Karpas-422 (cell line): ENCODE results near the gene TRAF3. TPM values are rescaled to one million over a fixed set of nuclear protein-coding genes. Genes with fewer than 3 reads are reported as not detected.
"Not testable (repeated sequence)": the region's sequence is repeated elsewhere in the genome, so short reads cannot be mapped to it uniquely, and the experiment has no call there.

ENCODE experiments used
- DNase-seq: peaks from one replicate; pipeline ENCODE4 v3.0.0-alpha.2; 2015
- H2AFZ ChIP-seq: fragments of 200-600 bp; sonication (generic); 2 replicates; pipeline ENCODE4 v1.6.1; 2014; ENCODE audit warnings: antibody characterized with exemption, low read length, mixed read lengths
- H3K27ac ChIP-seq: fragments of 200-600 bp; sonication (generic); 2 replicates; pipeline ENCODE4 v1.5.1; 2014; ENCODE audit warnings: mild to moderate bottlenecking, low read length, moderate library complexity
- H3K27me3 ChIP-seq: fragments of 200-600 bp; sonication (generic); 2 replicates; pipeline ENCODE4 v1.6.1; 2014; ENCODE audit warnings: low read length, mixed read lengths
- H3K36me3 ChIP-seq: fragments of 200-600 bp; sonication (generic); 2 replicates; pipeline ENCODE4 v1.6.1; 2014; ENCODE audit warnings: low read length, mixed read lengths; ENCODE audit not compliant: insufficient read depth
- H3K4me1 ChIP-seq: fragments of 200-600 bp; sonication (generic); 2 replicates; pipeline ENCODE4 v1.6.1; 2014; ENCODE audit warnings: mild to moderate bottlenecking, low read length, mixed read lengths
- H3K4me2 ChIP-seq: fragments of 200-600 bp; sonication (generic); 2 replicates; pipeline ENCODE4 v1.6.1; 2014; ENCODE audit warnings: low read length, low read depth, mild to moderate bottlenecking; ENCODE audit not compliant: poor library complexity, severe bottlenecking
- H3K4me3 ChIP-seq: fragments of 200-600 bp; sonication (generic); 2 replicates; pipeline ENCODE4 v1.5.1; 2014; ENCODE audit warnings: mild to moderate bottlenecking, antibody characterized with exemption, low read length, mixed read lengths
- H3K79me2 ChIP-seq: fragments of 200-600 bp; sonication (generic); 2 replicates; pipeline ENCODE4 v1.6.1; 2014; ENCODE audit warnings: mild to moderate bottlenecking, low read length, mixed read lengths
- H3K9ac ChIP-seq: fragments of 200-600 bp; sonication (generic); 2 replicates; pipeline ENCODE4 v1.6.0; 2014; ENCODE audit warnings: low read length
- H3K9me2 ChIP-seq: fragments of 200-600 bp; sonication (generic), shearing (Covaris generic); replicated peaks from 2 replicates; pipeline ENCODE4 v1.6.0; 2014; ENCODE audit warnings: mild to moderate bottlenecking, low read length, moderate library complexity; ENCODE audit not compliant: insufficient read depth
- H3K9me3 ChIP-seq: fragments of 300-700, 200-600 bp; sonication (generic); 2 replicates; pipeline ENCODE4 v1.6.1; 2014; ENCODE audit warnings: low read length, mixed read lengths
- H4K20me1 ChIP-seq: fragments of 200-600 bp; sonication (generic); 2 replicates; pipeline ENCODE4 v1.6.1; 2014; ENCODE audit warnings: mild to moderate bottlenecking, antibody characterized with exemption, low read length, low read depth; ENCODE audit not compliant: insufficient read depth
- total RNA-seq: library from RNA; depleted of rRNA; stranded (reverse); fragments of >200 nt; shearing (Covaris generic); gene quantifications from 2 replicates; pipeline ENCODE4 v1.2.3, GENCODE V29; 2014; ENCODE audit warnings: low replicate concordance

TRAF3 gene
- total RNA-seq, 1 experiment from 2014 or later = 79.1 TPM

DNA sequence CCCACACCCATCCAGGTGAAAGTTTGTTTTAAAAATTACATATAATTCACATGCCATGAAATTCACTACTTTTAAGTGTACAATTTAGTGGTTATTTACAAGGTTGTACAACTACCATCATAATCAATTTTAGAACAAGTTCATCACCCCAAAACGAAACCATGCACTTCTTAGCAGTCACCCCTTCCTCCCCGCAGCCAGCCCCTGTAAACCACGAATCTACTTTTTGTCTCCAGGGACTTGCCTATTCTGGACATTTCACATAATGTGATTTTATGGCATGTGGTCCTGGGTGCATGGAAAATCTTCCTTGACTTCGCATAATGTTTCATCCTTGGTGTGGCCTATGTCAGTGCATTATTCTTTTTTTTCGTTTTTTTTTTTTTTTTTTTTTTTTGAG is 19.2 kb upstream of the TRAF3 start:
- H3K27ac ChIP-seq = no peak overlapping the region
- no peak overlapping the region for H3K4me3 ChIP-seq
- no peaks in the 10 kb centered on the region for H3K9me2 ChIP-seq
- no peaks in the 10 kb centered on the region for H3K9me3 ChIP-seq
- H4K20me1 ChIP-seq = no peaks in the 10 kb centered on the region
- no peak overlapping the region for H3K4me2 ChIP-seq
- no peak overlapping the region for H3K9ac ChIP-seq
- H3K27me3 ChIP-seq = no peaks in the 10 kb centered on the region
- no peaks in the 10 kb centered on the region for H3K79me2 ChIP-seq
- H3K36me3 ChIP-seq = peaks cover 8% of the 10 kb centered on the region; the same call in 1 of the 2 replicates
- no peak overlapping the region for H2AFZ ChIP-seq
- H3K4me1 ChIP-seq = no peaks in the 10 kb centered on the region
- no peak for DNase-seq

DNA sequence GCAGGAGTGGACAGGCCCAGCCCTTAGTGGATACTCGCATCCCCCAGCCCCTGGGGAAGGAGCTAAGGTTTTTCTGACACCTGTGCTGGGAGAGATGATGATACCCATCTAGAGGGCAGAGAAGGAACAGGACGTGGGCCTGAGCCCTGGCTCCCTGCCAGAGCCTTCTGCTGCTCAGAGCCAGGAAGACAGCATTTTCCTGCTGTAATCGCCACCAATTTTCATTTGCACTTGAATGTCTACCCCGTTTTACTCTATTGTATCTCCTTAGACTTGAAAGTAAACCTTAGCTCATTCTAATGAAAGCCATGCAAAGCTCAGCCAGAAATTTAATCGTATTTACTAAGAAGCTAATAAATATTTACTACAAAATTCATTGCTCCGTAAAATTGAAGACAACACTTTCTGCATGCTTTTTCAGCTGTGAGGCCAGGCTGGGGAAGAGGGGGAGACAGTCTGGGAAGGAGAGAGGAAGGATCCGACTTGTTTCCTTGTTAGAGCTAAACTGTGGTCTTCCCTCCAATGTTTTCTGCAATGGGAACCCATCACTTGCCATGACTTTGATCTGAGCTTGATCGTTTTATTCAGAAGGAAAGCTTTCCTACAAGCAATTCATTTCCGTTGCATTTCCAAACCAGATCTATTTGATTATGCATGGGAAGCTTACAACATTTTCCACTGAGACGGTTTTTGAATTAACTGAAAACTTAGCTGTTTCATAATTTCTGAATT is 17.6 kb upstream of the TRAF3 start:
- Histone ChIP-seq H4K20me1 (no peaks in the 10 kb centered on the region), H2AFZ (no peak overlapping the region), H3K9me2 (no peaks in the 10 kb centered on the region), H3K4me3 (no peak overlapping the region), H3K4me2 (no peak overlapping the region), H3K36me3 (no peaks in the 10 kb centered on the region; the same call in 1 of the 2 replicates), H3K9me3 (no peaks in the 10 kb centered on the region), H3K9ac (no peak overlapping the region), H3K79me2 (no peaks in the 10 kb centered on the region), H3K4me1 (peaks cover 11% of the 10 kb centered on the region), H3K27me3 (no peaks in the 10 kb centered on the region), H3K27ac (no peak overlapping the region)
- no peak for DNase-seq

DNA sequence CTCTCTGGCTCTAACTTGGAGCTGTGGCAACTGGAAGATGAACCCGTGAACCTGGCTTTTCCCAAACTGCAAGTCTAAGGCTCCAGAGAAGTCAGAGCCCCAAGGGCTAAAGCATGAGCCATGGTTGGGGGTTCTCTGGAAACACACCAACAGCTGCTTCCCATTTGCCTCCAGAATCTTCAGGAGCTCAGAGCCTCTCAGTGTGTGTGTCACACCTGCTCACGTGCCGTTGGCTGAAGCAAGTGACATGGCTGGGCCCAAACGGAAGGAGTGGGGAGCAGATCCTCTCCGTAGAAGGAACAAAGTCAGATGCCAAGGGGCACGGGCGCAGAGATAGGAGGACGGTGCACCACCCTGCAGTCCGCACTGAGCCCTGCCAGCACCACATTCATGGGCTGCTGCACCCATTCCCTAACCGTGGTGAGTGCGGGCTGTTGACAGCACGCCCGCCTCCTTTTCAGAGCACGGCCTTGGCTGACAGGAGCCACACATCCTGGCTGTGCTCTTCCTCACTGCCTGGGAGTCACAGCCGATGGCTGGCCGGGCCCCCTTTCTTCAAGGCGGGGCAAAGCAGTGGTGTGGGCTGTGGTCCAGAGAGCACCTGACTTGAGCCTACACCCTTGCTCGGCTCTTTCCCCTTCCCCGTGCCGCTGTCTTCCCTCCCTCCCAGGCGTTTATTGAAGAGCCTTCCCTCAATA is 16.6 kb upstream of the TRAF3 start:
- no peak for DNase-seq
- H3K9ac ChIP-seq = no peak overlapping the region
- H3K79me2 ChIP-seq = no peaks in the 10 kb centered on the region
- no peak overlapping the region for H3K27ac ChIP-seq
- no peaks in the 10 kb centered on the region for H3K9me2 ChIP-seq
- peaks cover 17% of the 10 kb centered on the region for H3K4me1 ChIP-seq
- no peak overlapping the region for H3K4me2 ChIP-seq
- no peaks in the 10 kb centered on the region; the same call in 1 of the 2 replicates for H3K36me3 ChIP-seq
- H3K4me3 ChIP-seq = no peak overlapping the region
- H3K27me3 ChIP-seq = no peaks in the 10 kb centered on the region
- H3K9me3 ChIP-seq = no peaks in the 10 kb centered on the region
- no peak overlapping the region for H2AFZ ChIP-seq
- H4K20me1 ChIP-seq = no peaks in the 10 kb centered on the region

DNA sequence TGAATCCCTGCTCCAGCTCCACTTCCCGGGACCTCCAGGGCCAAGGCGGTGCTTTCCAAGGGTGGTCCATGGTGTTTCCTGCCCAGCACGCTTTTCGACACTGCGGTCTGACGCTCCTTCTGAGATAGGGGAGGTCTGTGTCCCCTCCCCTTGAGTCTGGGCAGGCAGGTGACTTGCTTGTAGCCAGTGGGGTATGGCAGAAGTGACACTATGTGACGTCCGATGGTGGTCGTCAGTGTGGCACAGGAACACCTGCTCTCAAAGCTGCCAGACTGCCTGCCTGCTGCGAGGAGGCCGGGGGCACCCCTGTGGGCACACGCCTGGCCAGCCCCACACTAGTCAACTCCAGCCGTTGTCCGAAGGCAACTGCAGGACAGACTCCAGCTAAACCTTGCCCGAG is 16.0 kb upstream of the TRAF3 start:
- DNase-seq = no peak
- Histone ChIP-seq H2AFZ (no peak overlapping the region), H3K27ac (no peak overlapping the region), H3K36me3 (no peaks in the 10 kb centered on the region), H3K9ac (no peak overlapping the region), H3K4me1 (peaks cover 17% of the 10 kb centered on the region), H3K4me2 (no peak overlapping the region), H3K9me3 (no peaks in the 10 kb centered on the region), H4K20me1 (no peaks in the 10 kb centered on the region), H3K4me3 (no peak overlapping the region), H3K9me2 (no peaks in the 10 kb centered on the region), H3K27me3 (no peaks in the 10 kb centered on the region), H3K79me2 (no peaks in the 10 kb centered on the region)

- Histone ChIP-seq H3K36me3 (no peaks in the 10 kb centered on the region), H4K20me1 (no peaks in the 10 kb centered on the region), H3K27me3 (no peaks in the 10 kb centered on the region), H3K27ac (no peak overlapping the region), H3K4me3 (no peak overlapping the region), H3K9me2 (no peaks in the 10 kb centered on the region), H3K4me1 (peaks cover 34% of the 10 kb centered on the region), H3K79me2 (no peaks in the 10 kb centered on the region), H3K9ac (peak overlapping the region; percentile 25), H2AFZ (no peak overlapping the region), H3K4me2 (peak overlapping the region; percentile 37), H3K9me3 (no peaks in the 10 kb centered on the region)
- DNase-seq = peak; percentile 71
These were observed 13.0 kb upstream of the TRAF3 start for GRCh38 chr14:102764220-102764671.

DNA sequence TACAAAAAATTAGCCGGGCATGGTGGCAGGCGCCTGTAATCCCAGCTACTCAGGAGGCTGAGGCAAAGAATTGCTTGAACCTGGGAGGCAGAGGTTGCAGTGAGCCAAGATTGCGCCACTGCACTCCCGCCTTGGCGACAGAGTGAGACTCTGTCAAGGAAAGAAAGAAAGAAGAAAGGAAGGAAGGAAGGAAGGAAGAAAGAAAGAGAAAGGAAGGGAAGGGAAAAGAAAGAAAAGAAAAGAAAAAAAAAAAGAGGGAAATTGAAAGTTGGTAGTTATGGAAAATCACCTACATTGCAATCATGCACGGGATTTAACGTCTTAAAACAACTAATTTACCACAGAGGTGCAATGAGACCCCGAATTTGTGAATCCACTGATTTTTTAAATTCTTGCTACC is 11.5 kb upstream of the TRAF3 start:
- not testable (repeated sequence) for H3K4me3 ChIP-seq, H3K9me3 ChIP-seq, H2AFZ ChIP-seq, DNase-seq, H3K27ac ChIP-seq, H3K9me2 ChIP-seq, H3K79me2 ChIP-seq, H3K27me3 ChIP-seq, H3K4me2 ChIP-seq, H4K20me1 ChIP-seq, H3K9ac ChIP-seq, H3K36me3 ChIP-seq
- H3K4me1 ChIP-seq = peaks cover 37% of the 10 kb centered on the region

DNA sequence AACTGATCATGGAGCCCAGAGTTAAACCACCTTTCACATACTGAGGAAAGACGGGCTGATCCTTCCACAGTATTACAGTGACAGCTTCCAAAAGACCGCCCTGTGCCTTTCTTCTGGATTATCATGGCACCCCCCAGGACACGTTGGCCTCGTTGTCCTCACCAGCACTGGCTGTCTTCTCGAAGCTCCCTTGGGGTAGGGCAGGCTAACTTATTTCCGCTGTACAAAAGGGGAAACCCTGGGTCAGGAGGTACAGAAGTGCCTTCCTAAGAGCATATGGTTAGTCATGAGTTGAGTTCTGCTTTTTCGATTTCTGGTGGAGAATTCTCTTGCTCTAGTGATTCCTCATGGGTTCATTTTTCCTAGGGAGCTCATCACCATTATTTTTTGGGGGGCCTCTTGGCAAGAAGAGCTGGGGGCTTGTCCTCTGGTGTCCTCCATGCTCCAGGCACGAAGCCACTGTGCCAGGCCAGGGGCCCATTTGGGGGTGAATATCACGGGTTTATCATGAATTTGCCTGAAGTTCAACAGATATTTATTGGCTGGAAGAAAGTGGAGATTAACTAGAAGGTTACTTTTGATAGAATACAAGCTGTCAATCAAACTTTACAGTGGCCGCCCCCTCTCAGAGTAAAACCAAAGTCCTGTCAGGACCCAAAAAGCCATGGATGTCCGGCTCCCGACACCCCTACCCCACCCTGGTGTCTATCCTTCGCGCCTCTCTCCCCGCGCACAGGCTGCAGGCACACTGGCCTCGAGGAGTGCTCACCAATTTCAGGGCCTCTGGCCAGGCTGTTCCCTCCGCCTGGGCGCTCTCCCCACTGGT is 8.8 kb upstream of the TRAF3 start:
- Histone ChIP-seq H3K4me1 (peaks cover 44% of the 10 kb centered on the region), H3K4me2 (peak overlapping the region; percentile 50), H3K9ac (peak overlapping the region; percentile 36), H4K20me1 (no peaks in the 10 kb centered on the region), H3K27me3 (no peaks in the 10 kb centered on the region), H3K36me3 (no peaks in the 10 kb centered on the region), H3K9me2 (no peaks in the 10 kb centered on the region), H3K9me3 (no peaks in the 10 kb centered on the region), H3K4me3 (no peak overlapping the region), H2AFZ (peak overlapping the region; percentile 22; the same call in 1 of the 2 replicates), H3K79me2 (no peaks in the 10 kb centered on the region), H3K27ac (peak overlapping the region; percentile 48)
- DNase-seq = peak; percentile 90

- peaks cover 39% of the 10 kb centered on the region for H3K4me1 ChIP-seq
- H3K9me3 ChIP-seq = no peaks in the 10 kb centered on the region
- H3K9ac ChIP-seq = no peak overlapping the region
- H3K27me3 ChIP-seq = no peaks in the 10 kb centered on the region
- no peaks in the 10 kb centered on the region for H3K36me3 ChIP-seq
- no peak for DNase-seq
- no peak overlapping the region for H3K27ac ChIP-seq
- no peak overlapping the region for H3K4me3 ChIP-seq
- no peak overlapping the region for H3K4me2 ChIP-seq
- H3K9me2 ChIP-seq = no peaks in the 10 kb centered on the region
- H2AFZ ChIP-seq = no peak overlapping the region
- no peaks in the 10 kb centered on the region for H3K79me2 ChIP-seq
- H4K20me1 ChIP-seq = no peaks in the 10 kb centered on the region
These were observed 8.3 kb upstream of the TRAF3 start for GRCh38 chr14:102769049-102769327.
